ENCODE data around the gene DNAJC27.

Gene DNAJC27

GRCh38 chr2:24917086-24917485, 54.7 kb downstream of the DNAJC27 start:
- DNase-seq, result no peak
- in situ Hi-C loops (cut with HindIII; ENCODE audit: low pct_ligation_motif_present, low pct_unique_long_range_greater_than_20kb, low sequenced_read_pairs), result no loop called here

DNA sequence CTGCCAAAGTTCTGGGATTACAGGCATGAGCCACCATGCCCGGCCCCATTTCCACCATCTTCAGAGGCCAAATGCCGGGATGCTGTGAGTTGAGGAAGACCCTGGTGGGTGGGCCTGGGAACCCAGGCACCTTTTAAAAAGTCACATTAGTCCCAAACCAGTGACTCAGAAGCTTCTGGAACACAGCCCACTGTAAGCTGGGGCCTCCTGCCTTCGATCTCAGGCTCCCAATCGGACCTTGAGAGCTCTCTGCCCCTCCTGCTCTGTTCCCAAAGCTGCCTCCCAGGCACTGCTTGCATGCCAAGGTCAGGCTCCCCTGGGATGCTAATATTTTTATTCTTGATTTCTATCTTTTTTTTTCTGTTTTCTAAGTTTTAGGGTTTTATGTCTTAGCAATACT, 56.0 kb downstream of the DNAJC27 start:
- in situ Hi-C loops (cut with HindIII; ENCODE audit: low pct_ligation_motif_present, low pct_unique_long_range_greater_than_20kb, low sequenced_read_pairs), result no loop called here
- no peak for DNase-seq

DNA sequence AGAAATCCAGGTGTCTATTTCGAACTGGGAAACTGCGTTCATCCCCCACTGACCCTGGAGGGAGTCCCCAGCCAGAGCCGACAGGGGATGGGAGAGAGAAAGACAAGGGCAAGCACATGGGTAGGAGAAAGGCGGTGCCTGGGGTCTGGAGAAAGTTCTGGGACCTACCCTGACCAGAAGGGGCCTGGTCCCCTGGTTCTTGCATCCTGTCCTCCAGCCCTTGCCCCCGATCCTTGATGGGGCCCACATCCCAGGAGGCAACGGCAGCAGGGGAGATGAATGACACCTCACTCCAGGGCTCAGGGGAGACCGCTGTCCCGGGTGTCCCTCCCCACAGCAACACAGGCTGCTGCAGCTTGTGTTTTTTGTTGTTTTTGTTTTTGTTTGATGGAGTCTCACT, 56.6 kb downstream of the DNAJC27 start:
- in situ Hi-C loops (cut with HindIII; ENCODE audit: low pct_ligation_motif_present, low pct_unique_long_range_greater_than_20kb, low sequenced_read_pairs), result no loop called here
- no peak for DNase-seq

- no peak for DNase-seq
- in situ Hi-C loops (cut with HindIII; ENCODE audit: low pct_ligation_motif_present, low pct_unique_long_range_greater_than_20kb, low sequenced_read_pairs), result no loop called here
Measured at GRCh38 chr2:24914713-24915112, 57.0 kb downstream of the DNAJC27 start.

- in situ Hi-C loops (cut with HindIII; ENCODE audit: low pct_ligation_motif_present, low pct_unique_long_range_greater_than_20kb, low sequenced_read_pairs), result no loop called here
- DNase-seq, result no peak
Measured at GRCh38 chr2:24913911-24914310, 57.8 kb downstream of the DNAJC27 start.

- DNase-seq, result no peak
- in situ Hi-C loops (cut with HindIII; ENCODE audit: low pct_ligation_motif_present, low pct_unique_long_range_greater_than_20kb, low sequenced_read_pairs), result no loop called here
Measured at GRCh38 chr2:24912986-24913385, 58.8 kb downstream of the DNAJC27 start.

- in situ Hi-C loops (cut with HindIII; ENCODE audit: low pct_ligation_motif_present, low pct_unique_long_range_greater_than_20kb, low sequenced_read_pairs), result no loop called here
- DNase-seq, result no peak
Measured at GRCh38 chr2:24912523-24912922, 59.2 kb downstream of the DNAJC27 start.

DNA sequence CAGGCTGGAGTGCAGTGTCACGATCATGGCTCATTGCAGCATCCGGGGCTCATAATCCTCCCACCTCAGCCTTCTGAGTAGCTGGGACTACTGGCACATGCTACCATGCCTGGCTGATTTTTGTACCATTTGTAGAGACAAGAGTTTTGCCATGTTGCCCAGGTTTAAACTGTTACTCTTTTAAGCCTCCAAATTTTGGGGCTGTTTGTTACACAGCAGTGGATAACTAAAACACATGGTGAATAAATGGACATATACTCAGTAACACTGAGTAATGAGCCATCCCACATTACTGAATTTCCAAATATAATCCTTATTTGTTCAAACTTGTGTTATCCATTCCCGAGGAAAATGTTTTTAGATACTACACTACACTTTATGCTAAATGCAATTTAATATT, 61.5 kb downstream of the DNAJC27 start:
- in situ Hi-C loops (cut with HindIII; ENCODE audit: low pct_ligation_motif_present, low pct_unique_long_range_greater_than_20kb, low sequenced_read_pairs), result no loop called here
- DNase-seq, result no peak

GRCh38 chr2:24909555-24910177, 62.1 kb downstream of the DNAJC27 start:
- in situ Hi-C loops (cut with HindIII; ENCODE audit: low pct_ligation_motif_present, low pct_unique_long_range_greater_than_20kb, low sequenced_read_pairs), result no loop called here
- no peak for DNase-seq

DNA sequence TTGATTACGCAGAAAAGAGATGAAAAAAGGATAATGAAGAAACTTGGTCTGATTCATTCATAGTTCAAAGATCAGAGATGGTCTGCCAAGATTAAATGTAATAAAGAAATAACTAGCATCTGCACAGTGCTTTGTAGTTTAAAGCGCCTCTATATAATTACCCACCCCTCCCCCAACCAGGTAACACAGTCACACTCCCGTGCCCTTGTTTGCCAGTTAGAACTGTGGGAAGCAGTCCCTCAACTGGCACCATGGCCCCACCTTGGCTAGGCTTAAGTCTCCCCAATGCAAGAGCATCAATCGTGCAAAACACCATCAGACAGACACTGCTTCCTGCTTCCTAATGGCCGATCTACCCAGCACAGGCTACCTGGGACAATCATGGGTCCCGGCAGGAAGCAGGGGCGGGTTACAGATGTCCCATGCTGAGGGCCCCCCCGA, 63.3 kb downstream of the DNAJC27 start:
- in situ Hi-C loops (cut with HindIII; ENCODE audit: low pct_ligation_motif_present, low pct_unique_long_range_greater_than_20kb, low sequenced_read_pairs), result no loop called here
- DNase-seq, result no peak

- in situ Hi-C loops (cut with HindIII; ENCODE audit: low pct_ligation_motif_present, low pct_unique_long_range_greater_than_20kb, low sequenced_read_pairs), result no loop called here
Measured at GRCh38 chr2:24907116-24907515, 64.6 kb downstream of the DNAJC27 start.

GRCh38 chr2:24906466-24906865, 65.3 kb downstream of the DNAJC27 start:
- in situ Hi-C loops (cut with HindIII; ENCODE audit: low pct_ligation_motif_present, low pct_unique_long_range_greater_than_20kb, low sequenced_read_pairs), result no loop called here
- DNase-seq, result no peak

More at GRCh38 chr2:24907116-24907515, 64.6 kb downstream of the DNAJC27 start:
- DNase-seq, result no peak

DNA sequence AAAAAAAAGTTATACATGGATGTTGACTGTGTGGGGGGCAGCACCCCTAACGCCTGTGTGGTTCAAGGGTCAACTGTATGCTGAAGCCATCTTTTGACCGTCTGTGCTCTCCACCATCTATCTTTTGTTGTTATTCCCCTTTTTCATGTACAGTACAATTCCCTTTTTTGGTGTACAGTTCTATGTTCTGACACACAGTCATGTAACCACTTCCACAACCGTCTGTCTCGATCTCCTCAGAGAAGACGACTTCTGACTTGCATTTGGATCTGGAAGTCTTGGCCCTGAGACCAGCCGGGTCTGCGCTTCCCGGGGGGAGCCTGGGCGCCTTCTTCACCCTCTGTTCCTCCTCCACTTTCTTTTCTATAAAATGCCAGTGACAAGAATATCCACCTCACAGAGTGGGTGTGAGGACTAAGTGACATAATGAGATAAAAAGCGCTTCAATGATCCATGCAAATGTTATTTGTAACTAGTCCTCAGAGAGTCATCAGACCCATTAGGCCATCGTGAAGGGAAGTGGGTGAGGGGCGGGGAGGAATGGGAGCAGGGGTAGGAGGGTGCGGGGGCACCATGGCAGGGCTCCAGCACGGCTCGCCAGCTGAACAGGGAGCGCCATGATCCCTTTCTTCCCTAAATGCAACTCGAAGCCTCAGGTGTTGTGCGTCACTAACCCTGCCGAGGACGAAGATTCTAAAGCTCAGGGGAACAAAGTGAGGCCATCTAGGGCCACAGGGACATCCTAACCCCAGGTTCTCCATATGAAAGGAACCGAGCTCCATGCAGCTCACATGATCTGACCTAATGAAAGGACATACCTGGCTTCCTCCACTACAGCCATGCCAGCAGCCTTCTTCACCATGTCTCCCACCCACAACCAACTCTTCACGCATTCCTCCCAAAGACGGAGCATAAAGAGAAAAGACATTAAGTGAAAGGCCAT, 68.3 kb downstream of the DNAJC27 start:
- DNase-seq, result no peak
- in situ Hi-C loops (cut with HindIII; ENCODE audit: low pct_ligation_motif_present, low pct_unique_long_range_greater_than_20kb, low sequenced_read_pairs), result no loop called here

GRCh38 chr2:24899361-24899910, 72.3 kb downstream of the DNAJC27 start:
- DNase-seq, result no peak
- in situ Hi-C loops (cut with HindIII; ENCODE audit: low pct_ligation_motif_present, low pct_unique_long_range_greater_than_20kb, low sequenced_read_pairs), result no loop called here

- in situ Hi-C loops (cut with HindIII; ENCODE audit: low pct_ligation_motif_present, low pct_unique_long_range_greater_than_20kb, low sequenced_read_pairs), result no loop called here
- DNase-seq, result no peak
Measured at GRCh38 chr2:24898122-24899109, 73.3 kb downstream of the DNAJC27 start.

DNA sequence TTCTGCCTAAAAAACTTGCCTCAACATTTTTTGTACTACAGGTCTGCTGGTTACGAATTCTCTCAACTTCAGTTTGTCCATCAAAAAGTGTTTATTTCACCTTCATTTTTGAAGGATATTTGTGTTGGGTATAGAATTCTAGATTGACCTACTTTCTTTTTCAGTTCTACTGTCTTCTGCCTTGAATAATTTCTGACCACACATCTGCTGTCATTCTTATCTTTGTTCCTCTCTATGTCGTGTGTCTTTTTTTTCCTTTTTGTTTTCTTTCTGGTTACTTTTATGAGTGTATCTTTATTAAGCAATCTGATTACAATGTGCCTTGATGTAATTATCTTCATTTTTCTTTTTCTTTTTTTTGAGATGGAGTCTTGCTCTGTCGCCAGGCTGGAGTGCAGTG, 77.0 kb downstream of the DNAJC27 start:
- no peak for DNase-seq
- in situ Hi-C loops (cut with HindIII; ENCODE audit: low pct_ligation_motif_present, low pct_unique_long_range_greater_than_20kb, low sequenced_read_pairs), result no loop called here

DNA sequence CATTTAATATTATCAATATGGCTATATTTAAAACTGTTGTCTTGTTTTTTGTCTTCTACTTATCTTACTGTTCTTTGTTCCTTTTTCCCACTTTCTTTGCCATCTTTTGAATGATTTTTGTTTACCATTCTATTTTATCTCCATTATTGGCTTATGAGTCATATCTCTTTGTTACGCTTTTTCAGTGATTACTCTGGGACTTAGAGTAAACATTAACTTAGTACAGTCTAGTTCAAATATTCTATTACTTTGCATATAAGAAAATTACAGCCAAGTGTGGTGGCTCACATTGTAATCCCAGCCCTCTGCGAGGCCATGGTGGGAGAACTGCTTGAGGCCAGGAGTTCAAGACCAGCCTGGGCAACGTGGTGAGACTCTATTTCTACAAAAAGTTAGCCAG, 77.8 kb downstream of the DNAJC27 start:
- DNase-seq, result no peak
- in situ Hi-C loops (cut with HindIII; ENCODE audit: low pct_ligation_motif_present, low pct_unique_long_range_greater_than_20kb, low sequenced_read_pairs), result no loop called here

All from ACHN (cell line).